22Rv1 (cell line): ENCODE measurements around the gene FAM163B.

Source experiments
- H3K27ac ChIP-seq: fragments of 450-650 bp; 2 replicates; pipeline ENCODE4 v1.5.1; 2017
- ZFX ChIP-seq: fragments of 450-650 bp; IDR thresholded peaks from 2 replicates; pipeline ENCODE4 v1.6.1; 2017; ENCODE audit warnings: antibody characterized with exemption, borderline replicate concordance
- TF ChIP-seq, protein P1 (sequence below): fragments of 450-650 bp; IDR thresholded peaks from 2 replicates; pipeline ENCODE4 v1.5.1; 2017; ENCODE audit warnings: mild to moderate bottlenecking

FAM163B gene

GRCh38 chr9:133539991-133540697 is 69.0 kb downstream of the FAM163B start:
- no peak overlapping the region for H3K27ac ChIP-seq
- TF ChIP-seq, protein P1, sequence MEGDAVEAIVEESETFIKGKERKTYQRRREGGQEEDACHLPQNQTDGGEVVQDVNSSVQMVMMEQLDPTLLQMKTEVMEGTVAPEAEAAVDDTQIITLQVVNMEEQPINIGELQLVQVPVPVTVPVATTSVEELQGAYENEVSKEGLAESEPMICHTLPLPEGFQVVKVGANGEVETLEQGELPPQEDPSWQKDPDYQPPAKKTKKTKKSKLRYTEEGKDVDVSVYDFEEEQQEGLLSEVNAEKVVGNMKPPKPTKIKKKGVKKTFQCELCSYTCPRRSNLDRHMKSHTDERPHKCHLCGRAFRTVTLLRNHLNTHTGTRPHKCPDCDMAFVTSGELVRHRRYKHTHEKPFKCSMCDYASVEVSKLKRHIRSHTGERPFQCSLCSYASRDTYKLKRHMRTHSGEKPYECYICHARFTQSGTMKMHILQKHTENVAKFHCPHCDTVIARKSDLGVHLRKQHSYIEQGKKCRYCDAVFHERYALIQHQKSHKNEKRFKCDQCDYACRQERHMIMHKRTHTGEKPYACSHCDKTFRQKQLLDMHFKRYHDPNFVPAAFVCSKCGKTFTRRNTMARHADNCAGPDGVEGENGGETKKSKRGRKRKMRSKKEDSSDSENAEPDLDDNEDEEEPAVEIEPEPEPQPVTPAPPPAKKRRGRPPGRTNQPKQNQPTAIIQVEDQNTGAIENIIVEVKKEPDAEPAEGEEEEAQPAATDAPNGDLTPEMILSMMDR = no peak
- TF ChIP-seq ZFX = no peak

DNA sequence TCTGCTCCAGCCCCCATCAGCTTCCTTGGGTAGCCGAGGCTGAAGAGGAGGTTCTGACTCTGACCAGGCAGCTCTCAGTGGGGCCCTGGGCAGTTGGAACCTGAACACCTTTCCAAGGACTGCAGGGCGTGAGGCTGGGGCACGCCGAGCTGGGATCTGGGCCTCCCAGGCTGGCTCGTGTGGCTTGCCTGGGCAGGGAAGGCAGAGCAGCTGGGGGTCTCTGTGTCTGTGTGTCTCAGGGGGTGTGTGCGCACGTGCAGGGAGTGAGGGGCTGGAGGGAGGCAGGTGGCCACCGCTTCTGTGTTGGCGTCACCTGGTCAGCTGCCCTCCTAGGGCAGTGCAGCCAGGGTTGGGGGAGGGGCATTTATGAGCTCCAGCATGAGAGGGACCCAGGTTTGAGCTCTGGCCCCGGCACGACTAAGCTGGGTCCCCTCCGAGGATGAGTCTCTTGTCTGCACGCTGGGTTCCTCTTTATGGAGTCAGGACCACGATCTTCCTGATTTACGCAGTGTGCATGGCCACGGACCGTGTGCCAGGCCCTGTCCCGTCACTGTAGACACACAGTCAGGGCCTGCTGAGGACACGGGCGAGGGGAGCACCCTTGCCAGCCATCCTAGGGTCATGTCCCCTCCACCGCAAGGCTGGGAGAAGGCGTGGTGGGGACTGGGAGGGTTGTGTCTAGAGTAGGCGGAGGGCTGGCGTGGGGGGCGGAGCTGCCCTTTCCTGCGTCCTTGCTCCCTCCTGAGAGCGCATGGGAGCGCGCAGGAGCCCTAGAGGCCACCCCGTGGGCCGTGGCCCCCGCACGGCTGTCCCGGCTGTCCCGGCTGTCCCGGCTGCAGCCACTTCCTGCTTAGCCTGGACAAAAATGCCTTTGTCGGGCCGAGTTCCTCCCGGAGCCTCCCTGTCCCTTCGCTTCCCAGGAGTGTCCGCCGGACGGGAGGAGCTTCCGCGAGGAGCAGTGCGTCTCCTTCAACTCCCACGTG is 70.0 kb downstream of the FAM163B start:
- TF ChIP-seq, protein P1 = no peak
- no peak for TF ChIP-seq ZFX
- H3K27ac ChIP-seq = no peak overlapping the region

GRCh38 chr9:133538176-133538575 is 71.0 kb downstream of the FAM163B start:
- no peak overlapping the region for H3K27ac ChIP-seq
- no peak for TF ChIP-seq ZFX
- TF ChIP-seq, protein P1 = no peak

- no peak overlapping the region for H3K27ac ChIP-seq
- TF ChIP-seq, protein P1 = no peak
- TF ChIP-seq ZFX = no peak
These were observed 71.9 kb downstream of the FAM163B start for GRCh38 chr9:133537257-133537656.

DNA sequence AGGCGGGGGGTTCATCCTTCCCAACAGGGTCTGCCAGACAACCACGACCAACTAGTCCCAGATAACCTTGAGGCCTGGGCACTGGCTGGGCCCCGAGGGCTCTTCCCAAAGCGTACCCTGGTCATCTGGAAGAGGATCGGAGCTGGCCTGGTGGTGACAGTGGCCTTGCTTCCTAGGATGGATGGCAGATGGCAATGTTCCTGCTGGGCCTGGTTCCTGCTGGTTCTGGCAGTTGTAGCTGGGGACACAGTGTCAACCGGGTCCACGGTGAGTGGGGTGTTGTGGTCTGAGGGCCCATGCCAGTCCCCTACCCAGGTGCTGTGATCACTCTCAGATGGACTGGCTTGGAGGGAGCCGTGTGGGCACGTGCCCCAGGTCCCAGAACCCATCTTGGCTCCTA is 72.7 kb downstream of the FAM163B start:
- no peak overlapping the region for H3K27ac ChIP-seq
- no peak for TF ChIP-seq ZFX
- TF ChIP-seq, protein P1 = no peak

GRCh38 chr9:133536080-133536479 is 73.1 kb downstream of the FAM163B start:
- TF ChIP-seq ZFX = no peak
- TF ChIP-seq, protein P1 = no peak
- H3K27ac ChIP-seq = no peak overlapping the region
